ENCODE measurements around the gene ABI2.
"Not testable (repeated sequence)": the region's sequence is repeated elsewhere in the genome, so short reads cannot be mapped to it uniquely, and the experiment has no call there.

The ABI2 gene

DNA sequence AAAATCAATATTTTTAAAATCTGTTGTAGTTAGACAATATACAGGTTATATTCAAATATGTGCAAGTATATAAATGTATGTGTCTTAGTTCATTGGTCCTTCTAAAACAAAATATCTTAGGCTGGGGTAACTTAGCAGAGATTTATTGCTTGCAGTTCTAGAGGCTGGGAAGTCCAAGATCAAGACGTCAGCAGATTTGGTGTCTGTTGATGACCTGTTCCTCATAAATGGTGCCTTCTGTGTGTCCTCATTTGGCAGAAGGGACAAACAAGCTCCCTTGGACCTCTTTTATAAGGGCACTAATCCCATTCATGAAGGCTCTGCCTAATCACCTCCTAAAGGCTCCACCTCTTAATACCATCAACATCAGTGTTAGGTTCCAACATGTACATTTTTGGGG, 31.3 kb downstream of the ABI2 start:
- DNase-seq (ENCODE audit: low read depth): no peak

- DNase-seq (ENCODE audit: low read depth): no peak
Observed at GRCh38 chr2:203360833-203361430, 32.7 kb downstream of the ABI2 start.

- no peak for DNase-seq (ENCODE audit: low read depth)
Observed at GRCh38 chr2:203361495-203361894, 33.3 kb downstream of the ABI2 start.

DNA sequence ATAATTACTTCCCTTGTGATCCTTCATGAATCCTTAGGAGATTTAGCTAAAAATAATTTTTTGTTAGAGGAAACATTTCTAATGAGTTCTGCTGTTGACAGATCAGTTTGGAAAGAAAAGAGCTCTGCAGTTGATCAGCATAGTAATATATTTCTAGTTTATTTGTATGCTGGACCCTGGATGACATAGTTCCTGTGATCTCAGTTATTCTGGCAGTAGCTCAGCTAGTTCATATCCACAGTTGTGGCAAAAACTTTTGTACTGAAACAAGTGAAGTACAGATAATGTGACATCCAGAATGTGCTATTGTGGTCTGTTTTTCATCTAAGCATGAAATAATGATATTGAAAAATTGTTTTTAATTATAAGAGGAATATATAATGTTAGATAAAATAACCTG, 33.7 kb downstream of the ABI2 start:
- DNase-seq (ENCODE audit: low read depth): no peak

DNA sequence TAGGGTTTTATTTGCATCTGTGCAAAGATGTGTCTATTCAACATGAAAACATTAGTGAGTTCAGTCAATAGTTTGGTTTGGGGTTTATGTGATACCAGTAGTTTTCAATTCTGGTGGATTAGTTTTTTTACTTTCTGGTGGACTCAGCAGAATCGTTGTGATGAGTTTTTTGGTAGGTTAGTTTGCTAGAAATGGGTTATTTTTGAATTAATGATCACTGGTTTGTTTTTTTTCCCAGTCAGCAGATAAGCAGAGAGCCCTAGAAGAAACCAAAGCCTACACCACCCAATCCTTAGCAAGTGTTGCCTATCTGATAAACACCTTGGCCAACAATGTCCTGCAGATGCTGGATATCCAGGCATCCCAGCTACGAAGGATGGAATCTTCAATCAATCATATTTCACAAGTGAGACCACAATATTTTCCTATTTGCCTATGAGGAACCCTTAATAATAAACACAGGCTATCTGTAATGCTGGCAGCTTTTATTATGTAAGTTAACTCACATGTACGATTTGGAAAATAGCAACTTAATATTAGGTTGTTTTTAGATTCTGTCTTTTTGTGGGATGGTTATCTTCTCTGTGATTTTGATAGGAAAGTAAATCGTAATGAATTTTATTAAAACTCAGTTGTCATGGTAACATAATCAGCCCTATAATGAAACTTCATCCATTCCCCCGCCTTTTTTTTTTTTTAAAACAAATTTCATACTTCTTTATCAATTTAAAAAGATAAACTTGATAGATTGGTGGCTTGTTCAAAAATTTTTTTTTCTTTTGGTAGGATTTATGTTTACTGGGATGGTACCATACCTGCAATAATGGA, 38.7 kb downstream of the ABI2 start:
- DNase-seq (ENCODE audit: low read depth): no peak

- not testable (repeated sequence) for DNase-seq (ENCODE audit: low read depth)
Observed at GRCh38 chr2:203372706-203373105, 44.5 kb downstream of the ABI2 start.

DNA sequence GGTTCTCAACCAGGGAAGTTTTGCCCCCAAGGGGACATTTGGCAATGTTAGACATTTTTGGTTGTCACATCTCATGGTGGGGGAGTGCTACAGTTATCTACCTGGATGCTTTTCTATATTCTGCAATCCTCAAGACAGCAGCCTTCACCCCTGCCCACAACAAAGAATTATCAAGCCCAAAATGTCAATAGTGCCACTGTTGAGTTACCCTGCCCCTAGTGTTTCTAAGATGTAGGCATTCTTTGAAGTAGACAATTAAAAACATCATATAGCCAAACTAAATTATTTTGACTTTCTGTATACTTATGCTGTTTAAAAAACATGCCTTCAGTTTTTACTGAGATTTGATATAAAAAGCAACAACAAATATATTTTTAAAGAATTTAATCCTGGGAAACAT, 48.0 kb downstream of the ABI2 start:
- DNase-seq (ENCODE audit: low read depth): no peak

GRCh38 chr2:203379156-203379555, 51.0 kb downstream of the ABI2 start:
- DNase-seq (ENCODE audit: low read depth): no peak

- no peak for DNase-seq (ENCODE audit: low read depth)
Observed at GRCh38 chr2:203383038-203383437, 54.8 kb downstream of the ABI2 start.

DNA sequence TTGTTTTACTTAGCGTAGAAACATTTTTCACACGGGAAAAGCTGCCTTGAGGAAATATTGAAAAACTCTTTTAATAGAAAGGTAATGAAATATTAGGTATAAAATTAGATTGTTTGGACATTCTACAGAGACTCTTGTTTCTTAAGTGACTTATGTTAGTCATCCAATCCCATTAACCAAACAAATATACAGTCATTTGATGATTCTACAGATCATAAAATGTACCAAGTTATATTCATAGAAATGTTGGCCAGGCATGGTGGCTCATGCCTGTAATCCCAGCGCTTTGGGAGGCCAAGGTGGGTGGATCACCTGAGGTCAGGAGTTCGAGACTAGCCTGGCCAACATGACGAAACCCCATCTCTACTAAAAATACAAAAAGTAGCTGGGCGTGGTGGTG, 60.0 kb downstream of the ABI2 start:
- DNase-seq (ENCODE audit: low read depth): not testable (repeated sequence)

DNA sequence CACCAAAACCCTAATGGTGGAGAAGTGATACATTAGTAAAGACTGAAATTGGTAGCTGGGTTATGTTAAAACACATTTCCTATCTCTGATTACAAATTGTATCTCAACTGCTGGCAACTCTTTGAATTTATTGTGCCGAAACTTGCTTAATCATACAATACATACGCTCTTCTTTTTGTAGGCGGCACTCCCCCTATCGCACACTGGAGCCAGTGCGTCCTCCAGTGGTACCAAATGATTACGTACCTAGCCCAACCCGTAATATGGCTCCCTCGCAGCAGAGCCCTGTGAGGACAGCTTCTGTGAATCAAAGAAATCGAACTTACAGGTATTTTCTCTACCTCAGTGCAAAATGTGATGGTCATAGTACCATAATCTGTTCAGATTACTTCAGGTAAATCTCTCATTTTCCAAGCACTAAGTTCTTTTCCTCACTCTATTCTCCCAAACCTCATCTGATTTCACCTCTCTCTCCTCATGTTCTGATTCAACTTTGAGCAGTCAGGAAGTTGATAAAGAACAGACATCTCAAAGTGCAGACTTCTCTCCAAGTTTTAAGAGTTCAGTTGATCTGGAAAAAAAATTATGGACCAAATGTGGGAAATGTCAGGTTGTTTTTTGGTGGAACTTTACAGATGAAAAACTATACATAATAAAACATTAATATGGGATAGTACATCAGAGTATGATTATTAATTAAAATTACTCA, 66.5 kb downstream of the ABI2 start:
- DNase-seq (ENCODE audit: low read depth): no peak

DNA sequence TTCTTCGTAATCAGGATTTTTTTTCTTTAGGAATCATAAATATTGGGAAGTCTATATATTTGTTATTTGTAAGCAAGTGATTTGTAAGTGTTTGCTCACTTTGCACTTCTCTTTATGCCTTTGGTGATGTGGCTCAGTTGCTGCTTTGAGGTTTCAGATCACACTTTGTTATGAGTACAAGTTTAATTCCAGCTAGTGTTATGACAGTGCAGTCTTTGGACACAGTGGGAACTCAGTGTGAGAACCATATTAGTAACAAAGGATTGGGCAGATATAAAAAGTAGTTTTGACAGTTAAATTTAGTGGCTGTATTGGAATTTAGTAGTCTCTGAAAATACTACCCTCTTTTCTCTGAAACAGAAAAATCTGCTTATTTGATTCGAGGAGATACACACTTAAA, 67.7 kb downstream of the ABI2 start:
- DNase-seq (ENCODE audit: low read depth): no peak

GRCh38 chr2:203396667-203397066, 68.5 kb downstream of the ABI2 start:
- DNase-seq (ENCODE audit: low read depth): no peak

DNA sequence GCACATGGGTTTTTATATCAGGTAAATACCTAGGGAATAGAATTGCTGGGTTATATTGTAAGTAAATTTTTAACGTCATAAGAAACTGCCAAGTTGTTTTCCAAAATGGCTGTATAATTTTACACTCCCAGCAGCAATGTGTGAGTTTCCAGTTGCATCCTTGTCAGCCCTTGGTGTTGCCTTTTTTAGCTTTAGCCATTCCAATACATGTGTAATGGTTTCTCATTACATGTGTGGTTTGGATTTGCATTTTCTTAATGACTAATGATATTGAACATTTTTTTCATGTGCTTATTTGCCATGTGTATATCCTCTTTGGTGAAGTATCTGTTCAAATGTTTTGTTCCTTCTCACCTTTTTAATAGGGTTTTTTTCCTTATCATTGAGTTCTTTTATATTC, 70.8 kb downstream of the ABI2 start:
- DNase-seq (ENCODE audit: low read depth): no peak

DNA sequence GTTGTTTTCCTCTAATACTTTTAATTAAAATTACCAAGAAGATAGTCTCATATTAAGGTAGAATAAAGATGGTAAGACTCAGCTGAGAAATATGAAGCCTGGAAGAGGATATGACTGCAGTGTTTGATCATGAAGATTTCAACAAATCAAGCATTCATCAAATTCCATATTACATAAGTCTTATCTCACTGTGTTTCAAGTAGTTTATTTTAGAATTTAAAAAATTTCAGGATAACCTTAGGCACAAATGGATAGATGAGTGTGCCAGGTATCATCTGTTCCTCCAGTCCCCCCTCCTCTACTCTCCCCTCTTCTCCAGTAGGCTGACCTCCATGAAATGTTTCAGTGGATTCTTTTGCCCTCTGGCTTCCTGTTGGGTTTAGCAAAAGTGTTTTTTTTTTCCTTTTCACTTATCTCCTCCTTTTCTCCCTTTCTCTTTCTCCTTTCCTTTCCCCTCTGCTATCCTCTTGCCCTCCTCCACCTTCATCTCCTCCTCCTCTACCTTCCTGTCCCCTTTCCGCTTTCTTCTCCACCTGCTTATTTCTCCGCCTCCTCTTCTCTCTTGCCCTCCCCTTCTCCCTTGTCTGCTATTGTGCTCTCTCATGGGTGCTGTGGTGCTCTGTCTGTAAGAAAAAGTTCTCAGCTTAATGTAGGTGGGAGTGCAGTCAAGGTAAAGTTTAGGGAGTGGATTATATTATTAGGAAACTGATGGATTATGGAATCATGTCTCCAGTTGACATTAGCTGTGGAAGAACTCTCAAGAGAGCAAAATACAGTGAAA, 72.8 kb downstream of the ABI2 start:
- no peak for DNase-seq (ENCODE audit: low read depth)

DNA sequence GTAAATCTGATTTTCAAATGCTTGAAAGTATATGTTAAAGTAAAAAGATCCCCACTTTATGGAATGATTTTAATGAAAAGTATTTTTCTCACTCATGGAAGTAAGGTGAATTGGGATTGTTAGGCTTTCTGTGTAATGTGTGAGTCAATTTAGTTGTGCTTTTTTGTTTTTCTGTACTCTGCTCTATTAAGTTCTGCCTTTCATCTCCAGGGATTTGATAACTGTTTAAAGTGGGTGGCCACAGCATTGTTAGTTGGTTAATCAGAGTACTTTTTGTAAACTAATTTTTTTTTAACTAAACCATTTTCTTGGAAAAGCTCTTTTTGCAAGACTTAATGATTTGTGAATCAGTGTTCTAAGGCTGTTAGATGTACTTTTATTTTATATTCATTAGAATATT, 76.8 kb downstream of the ABI2 start:
- no peak for DNase-seq (ENCODE audit: low read depth)

DNA sequence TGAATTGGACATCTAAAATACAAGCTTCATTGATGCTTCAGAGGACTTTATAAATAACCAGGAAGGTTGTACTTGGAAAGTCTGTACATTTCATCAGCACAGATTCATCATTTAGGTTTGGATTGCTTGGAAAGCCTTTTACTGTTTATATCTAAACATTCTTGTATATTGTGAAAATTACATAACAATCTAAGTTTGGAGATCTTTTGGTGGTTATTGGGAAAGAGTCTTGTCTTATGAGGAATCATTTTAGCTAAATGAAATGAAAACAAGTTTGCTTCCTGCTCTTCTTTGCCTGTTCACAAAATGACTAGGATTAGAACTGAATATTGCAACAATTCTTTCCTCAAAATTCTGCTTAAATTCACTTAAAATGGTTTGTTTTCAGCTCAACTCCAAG, 79.3 kb downstream of the ABI2 start:
- DNase-seq (ENCODE audit: low read depth): no peak

- no peak for DNase-seq (ENCODE audit: low read depth)
Observed at GRCh38 chr2:203412546-203413331, 84.5 kb downstream of the ABI2 start.

DNA sequence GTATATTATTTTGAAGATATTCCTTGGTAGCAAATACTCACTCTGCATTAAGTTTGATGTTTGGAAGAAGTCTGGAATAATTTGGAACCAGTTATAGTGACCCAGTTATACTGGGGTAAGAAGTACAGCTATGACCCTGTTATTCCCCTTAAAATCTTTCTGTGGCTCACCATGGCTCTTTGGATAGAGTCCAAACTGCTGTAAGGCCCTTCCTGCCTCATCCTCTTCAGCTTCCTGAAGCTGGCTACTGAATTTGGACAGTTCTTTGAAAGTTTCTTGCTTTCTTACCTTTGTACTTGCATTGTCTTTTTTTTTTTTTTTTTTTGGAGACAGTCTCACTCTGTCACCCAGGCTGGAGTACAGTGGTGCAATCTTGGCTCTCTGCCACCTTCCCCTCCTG, 85.6 kb downstream of the ABI2 start:
- no peak for DNase-seq (ENCODE audit: low read depth)

DNA sequence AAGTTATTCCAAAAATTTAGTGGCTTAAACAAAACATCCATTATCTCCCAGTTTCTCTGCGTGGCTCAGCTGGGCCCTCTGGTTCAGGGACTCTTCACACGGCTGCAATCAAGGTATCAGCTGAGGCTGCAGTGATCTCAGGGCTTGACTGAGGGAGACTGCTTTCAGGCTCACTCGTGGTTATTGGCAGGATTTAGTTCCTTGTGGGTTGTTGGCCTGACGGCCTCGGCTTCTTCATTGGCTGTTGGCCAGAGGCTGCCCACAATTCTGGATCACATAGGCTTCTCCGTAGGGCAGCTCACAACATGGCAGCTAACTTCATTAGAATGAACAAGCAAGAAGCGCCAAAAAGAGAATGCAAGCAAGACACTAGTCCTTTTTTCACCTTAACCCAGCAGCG, 90.1 kb downstream of the ABI2 start:
- no peak for DNase-seq (ENCODE audit: low read depth)

GRCh38 chr2:203427061-203427460, 98.9 kb downstream of the ABI2 start:
- no peak for DNase-seq (ENCODE audit: low read depth)

DNA sequence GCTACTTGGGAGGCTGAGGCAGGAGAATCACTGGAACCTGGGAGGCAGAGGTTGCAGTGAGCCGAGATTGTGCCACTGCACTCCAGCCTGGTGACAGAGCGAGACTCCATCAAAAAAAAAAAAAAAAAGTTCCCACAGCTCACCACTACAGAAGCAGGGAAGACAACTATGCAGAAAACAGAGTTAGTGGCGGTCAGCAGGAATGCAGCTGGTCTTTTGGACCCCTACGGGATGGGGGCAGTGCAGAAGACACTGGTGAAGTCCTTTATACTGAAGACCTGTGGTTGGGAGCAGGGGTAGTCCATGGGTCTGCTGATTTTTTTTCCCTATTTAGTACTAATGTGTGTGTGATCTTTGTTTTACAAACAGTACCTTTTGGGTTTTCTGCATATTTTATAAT, 101.4 kb downstream of the ABI2 start:
- DNase-seq (ENCODE audit: low read depth): not testable (repeated sequence)

All from activated T-cell treated with anti-CD3 and anti-CD28 coated beads for 48 hours (primary cell).